GM12864 (cell line): ENCODE results near the gene ENPP4.
"Not testable (repeated sequence)": the region's sequence is repeated elsewhere in the genome, so short reads cannot be mapped to it uniquely, and the experiment has no call there.

Experiments
- DNase-seq: peaks from one replicate; pipeline ENCODE4 v3.0.0-alpha.2; 2011; ENCODE audit warnings: low read depth
- H3K4me3 ChIP-seq: 2 replicates; pipeline ENCODE4 v1.5.1; 2011; ENCODE audit warnings: mild to moderate bottlenecking, low read depth, low read length, control low read depth
- TF ChIP-seq, protein P1 (sequence below): IDR thresholded peaks from 2 replicates; pipeline ENCODE4 v1.5.1; 2011; ENCODE audit warnings: low read depth, mild to moderate bottlenecking, moderate library complexity, low read length, control low read depth, inconsistent platforms; ENCODE audit errors: missing control alignments

Gene ENPP4, protein sequence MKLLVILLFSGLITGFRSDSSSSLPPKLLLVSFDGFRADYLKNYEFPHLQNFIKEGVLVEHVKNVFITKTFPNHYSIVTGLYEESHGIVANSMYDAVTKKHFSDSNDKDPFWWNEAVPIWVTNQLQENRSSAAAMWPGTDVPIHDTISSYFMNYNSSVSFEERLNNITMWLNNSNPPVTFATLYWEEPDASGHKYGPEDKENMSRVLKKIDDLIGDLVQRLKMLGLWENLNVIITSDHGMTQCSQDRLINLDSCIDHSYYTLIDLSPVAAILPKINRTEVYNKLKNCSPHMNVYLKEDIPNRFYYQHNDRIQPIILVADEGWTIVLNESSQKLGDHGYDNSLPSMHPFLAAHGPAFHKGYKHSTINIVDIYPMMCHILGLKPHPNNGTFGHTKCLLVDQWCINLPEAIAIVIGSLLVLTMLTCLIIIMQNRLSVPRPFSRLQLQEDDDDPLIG

DNA sequence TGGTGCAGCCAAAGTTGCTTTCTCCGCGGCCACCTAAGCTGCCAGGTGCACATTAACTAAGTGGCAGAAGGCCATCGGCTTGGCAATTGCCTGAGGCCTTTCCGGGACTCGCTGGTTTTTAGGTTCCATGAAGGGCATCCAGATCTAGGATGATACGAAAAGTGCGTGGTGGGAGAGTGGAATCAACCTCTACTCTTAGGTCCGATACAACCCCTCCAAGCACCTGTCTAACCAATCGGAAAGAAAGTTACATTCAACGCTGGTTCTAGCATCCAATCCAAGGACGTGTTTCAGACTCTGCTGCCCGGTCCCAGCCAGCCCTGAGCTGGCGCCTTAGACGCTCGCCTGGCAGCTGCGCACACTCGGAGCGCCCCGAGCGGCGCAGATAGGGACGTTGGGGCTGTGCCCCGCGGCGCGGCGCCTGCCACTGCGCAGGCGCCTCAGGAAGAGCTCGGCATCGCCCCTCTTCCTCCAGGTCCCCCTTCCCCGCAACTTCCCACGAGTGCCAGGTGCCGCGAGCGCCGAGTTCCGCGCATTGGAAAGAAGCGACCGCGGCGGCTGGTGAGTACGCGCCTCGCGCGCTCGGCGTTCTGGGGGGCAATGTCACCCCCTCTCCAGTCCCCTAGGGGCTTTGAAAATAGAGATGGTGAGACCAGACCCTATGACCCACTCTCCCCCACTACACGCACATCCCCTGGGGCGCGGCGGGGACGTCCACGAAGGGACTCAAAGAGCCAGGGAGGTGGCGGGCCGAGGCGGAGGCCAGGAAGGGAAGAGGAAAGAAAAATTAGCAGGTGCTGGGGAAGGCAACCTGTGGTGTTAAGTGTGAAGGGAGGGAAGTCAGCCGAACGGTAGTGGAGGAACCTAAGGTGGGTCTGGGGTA is at the start of gene ENPP4:
TSS of gene ENPP4 (plus strand) at position 361 of the 883 bp plus-strand sequence. CDS start 9,595 bp downstream, outside the sequence.
- peak; percentile 84 for DNase-seq
- TF ChIP-seq, protein P1, sequence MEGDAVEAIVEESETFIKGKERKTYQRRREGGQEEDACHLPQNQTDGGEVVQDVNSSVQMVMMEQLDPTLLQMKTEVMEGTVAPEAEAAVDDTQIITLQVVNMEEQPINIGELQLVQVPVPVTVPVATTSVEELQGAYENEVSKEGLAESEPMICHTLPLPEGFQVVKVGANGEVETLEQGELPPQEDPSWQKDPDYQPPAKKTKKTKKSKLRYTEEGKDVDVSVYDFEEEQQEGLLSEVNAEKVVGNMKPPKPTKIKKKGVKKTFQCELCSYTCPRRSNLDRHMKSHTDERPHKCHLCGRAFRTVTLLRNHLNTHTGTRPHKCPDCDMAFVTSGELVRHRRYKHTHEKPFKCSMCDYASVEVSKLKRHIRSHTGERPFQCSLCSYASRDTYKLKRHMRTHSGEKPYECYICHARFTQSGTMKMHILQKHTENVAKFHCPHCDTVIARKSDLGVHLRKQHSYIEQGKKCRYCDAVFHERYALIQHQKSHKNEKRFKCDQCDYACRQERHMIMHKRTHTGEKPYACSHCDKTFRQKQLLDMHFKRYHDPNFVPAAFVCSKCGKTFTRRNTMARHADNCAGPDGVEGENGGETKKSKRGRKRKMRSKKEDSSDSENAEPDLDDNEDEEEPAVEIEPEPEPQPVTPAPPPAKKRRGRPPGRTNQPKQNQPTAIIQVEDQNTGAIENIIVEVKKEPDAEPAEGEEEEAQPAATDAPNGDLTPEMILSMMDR, result peak; percentile 16
- H3K4me3 ChIP-seq, result peak within 1 kb of the TSS; percentile 96

DNA sequence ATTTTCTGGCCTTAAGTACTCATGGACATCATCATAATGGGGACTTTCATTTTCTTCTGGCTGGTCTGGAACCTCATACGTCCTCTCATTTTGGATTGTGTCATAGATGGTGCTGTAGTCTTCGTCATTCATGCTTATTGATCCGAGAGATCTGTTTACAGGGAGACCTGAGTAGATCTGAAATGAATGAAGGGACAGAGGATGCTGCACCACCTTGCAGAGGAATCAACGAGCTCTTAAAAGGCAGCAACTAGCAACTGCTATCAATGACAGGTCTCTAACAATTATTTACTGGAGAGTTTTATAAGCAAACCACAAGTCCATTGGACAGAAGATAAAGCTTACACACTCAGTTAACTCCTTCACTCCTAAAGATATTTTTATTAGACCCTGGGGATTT is 49.7 kb upstream of the ENPP4 start:
- no peak overlapping the region for H3K4me3 ChIP-seq
- TF ChIP-seq, protein P1, result no peak
- no peak for DNase-seq

DNA sequence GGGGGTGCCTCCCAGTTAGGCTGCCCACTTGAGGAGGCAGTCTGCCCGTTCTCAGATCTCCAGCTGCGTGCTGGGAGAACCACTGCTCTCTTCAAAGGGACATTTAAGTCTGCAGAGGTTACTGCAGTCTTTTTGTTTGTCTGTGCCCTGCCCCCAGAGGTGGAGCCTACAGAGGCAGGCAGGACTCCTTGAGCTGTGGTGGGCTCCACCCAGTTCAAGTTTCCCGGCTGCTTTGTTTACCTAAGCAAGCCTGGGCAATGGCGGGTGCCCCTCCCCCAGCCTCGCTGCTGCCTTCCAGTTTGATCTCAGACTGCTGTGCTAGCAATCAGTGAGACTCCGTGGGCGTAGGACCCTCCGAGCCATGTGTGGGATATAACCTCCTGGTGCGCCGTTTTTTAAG is 44.1 kb upstream of the ENPP4 start:
- DNase-seq, H3K4me3 ChIP-seq: not testable (repeated sequence)

DNA sequence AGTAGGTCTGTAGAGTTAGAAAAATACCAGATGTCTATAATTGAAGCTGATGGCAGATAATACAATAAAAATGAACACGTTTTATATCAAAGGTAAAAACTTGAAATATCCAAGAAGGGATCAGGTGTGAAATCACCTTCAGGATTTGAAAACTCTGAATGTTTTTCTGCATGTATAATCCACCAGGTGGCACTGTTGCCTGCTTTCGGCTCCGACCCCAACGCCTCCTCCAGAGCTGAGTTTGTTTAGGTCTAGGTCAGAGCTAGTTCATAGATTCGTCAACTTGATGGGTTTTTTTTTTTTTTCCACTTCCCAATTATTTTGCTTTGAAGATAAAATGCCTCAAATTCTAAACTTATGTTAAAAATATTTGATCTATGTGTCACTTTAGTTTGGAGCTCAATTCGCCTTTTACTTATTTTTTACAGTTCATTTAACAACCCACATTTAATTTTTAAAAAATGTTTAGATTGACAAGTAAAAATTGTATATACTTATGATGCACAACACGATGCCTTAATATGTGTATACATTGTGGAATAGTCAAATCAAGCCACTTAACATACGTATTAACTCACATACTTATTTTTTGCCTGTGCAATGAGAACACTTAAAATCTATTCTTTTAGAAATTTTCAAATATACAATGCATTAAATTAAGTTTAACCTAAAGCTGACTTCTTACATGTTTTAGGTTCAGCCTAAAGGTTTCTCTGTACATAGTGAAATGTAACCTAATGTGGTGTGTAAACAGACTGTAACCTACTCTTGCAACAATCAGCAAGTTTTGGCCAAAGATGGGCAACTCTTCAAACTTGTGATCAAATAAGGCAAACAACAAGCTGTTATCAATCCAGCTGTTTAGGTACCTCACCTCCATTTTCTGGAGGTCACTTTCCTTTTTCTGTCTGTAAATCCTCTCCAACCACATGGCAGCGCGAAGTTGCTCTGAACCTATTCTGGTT is 39.4 kb upstream of the ENPP4 start:
- peak; percentile 16 for DNase-seq
- H3K4me3 ChIP-seq, result no peak overlapping the region
- TF ChIP-seq, protein P1, result peak; percentile 60

DNA sequence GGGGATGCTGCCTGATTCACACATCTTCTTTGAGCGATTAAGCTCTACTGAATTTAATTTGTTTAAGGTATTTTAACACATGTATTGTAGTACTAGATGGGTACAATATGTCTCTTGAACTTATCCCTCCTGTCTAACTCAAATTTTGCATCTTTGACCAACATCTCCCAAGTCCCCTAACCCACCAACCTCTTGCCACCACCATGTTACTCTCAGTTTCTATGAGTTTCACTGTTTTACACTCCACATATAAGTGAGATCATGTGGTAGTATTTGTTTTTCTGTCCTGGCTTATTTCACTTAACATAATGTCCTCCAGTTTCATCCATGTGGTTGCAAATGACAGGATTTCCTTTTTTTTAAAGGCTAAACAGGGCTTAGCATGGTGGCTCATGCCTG is 38.7 kb upstream of the ENPP4 start:
- TF ChIP-seq, protein P1, result no peak
- H3K4me3 ChIP-seq, result no peak overlapping the region
- no peak for DNase-seq

DNA sequence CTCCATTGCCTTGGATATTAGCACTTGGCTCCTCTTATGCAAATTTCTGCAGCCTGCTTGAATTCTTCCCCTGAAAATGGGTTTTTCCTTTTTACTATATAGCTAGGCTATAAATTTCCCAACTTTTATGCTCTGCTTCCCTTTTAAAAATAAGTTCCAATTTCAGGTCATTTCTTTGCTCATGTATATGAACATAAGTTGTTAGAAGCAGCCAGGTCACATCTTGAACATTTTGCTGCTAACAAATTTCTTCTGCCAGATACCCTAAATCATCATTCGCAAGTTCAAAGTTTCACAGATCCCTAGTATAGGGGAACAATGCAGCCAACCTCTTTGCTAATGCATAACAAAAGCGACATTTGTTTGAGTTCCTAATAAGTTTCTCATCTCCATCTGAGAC is 34.5 kb upstream of the ENPP4 start:
- DNase-seq, result no peak

More for the DNA sequence above, 34.5 kb upstream of the ENPP4 start:
- TF ChIP-seq, protein P1, result no peak
- H3K4me3 ChIP-seq, result no peak overlapping the region
